ENCODE results near the gene PRLH.

PRLH gene

DNA sequence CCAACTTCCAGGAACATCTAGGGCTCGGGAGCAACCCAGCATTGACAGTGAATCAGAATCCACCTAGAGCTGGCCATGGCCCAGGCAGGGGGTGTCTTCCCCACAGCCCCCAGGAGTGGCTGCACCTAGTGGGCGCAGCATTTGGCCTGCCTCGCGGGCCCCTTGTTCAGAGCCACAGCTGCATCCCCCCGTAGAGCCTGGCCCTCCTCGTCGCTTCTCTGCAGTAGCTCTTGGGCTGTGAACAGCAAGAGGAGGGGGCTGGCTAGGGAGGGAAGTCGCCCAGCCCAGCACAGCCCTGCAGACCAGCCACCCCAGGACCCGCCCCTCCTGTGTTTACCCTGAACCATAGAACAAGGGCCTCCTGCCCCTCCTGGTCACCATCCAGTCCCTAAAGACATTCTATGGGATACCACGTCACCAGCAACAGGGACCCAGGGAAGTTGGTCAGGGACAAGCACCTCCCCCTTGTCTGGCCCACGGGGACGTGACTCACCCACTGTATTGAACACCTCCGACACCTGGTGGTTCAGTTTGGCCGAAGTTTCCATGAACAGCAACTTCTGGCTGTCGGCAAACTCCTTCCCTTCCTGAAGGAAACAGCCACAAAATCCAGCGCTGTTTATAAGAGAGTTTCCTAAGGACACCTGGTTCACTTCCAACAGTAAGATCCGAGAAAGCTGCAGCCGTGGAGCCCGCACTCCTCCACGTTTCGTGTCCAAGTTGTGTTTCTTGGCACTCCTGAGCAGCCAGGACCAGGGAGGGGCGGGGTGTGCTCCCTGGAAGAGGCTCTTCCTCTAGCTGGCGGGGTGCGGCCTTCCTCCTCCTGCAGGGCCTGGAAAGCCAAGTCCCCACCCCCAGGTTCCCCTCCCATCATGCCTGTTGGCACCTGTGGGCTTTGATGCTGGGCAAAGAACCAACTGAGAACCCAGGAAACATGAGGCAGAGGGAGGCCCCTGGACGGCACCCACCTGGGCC is 8.8 kb downstream of the PRLH start:
- no peak overlapping the region for H3K4me3 Mint-ChIP-seq
- peaks cover 8% of the 10 kb centered on the region for H3K4me1 Mint-ChIP-seq (ENCODE audit: low read depth)
- peaks cover 6% of the 10 kb centered on the region for H3K27me3 Mint-ChIP-seq
- no peaks in the 10 kb centered on the region for H3K36me3 Mint-ChIP-seq (ENCODE audit: low read depth)
- no peak overlapping the region for H3K27ac Mint-ChIP-seq
- intact Hi-C loops (cut with micrococcal nuclease), result loop anchor here (10.0 kb wide), 1 partner anchor 150 kb away; no protein-coding TSS in a partner anchor
- no peaks in the 10 kb centered on the region for H3K9me3 Mint-ChIP-seq

DNA sequence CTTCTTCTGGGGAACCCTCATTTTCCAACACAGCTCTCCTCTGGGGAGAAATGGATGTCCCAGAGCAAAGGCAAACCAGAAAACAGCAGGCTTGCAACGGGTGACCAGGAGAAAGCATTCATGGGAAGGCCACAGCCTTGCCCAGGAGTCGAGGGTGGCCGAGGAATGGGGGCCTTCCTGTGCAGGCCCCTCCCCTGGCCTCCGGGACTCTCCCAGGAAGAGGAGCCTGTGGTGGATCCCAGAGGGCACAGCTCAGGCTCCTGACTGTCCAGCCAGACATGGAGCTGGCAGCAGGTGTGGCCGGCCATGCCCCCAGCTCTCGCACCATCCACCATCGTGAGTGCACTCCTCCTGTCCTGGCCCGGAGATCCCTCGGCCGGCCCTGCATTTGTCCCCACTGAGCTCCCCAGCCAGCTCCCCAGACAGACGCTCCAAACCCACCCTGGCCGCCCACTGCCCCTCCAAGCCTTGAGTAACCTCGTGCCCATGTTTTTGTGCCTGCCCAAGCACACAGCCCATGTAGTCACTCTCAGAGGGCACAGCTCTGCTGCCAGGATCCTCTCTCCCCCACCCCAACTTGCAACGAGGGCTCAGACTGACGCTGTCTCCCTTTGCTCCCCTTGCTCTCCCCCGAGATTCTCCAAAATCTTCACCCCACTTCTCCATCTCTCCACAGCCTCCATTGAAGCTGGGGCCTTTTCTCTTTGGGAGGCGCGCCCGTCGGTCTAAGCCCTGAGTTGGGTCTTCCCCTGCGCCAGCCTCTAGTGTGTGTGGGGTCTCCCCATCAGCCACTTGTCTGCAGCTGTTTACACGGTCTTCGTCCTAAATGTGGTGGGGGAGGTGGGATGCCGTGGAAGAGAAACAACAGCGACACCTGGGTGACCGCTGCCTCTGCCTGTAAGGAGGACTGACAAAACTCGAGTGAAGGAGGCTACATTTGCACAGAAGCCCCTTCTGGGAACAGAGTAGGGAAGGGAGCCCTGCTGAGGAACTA is 9.8 kb downstream of the PRLH start:
- no peak overlapping the region for H3K4me3 Mint-ChIP-seq
- peaks cover 8% of the 10 kb centered on the region for H3K4me1 Mint-ChIP-seq (ENCODE audit: low read depth)
- no peaks in the 10 kb centered on the region for H3K36me3 Mint-ChIP-seq (ENCODE audit: low read depth)
- intact Hi-C loops (cut with micrococcal nuclease), result loop anchor here (10.0 kb wide), 1 partner anchor 151 kb away; no protein-coding TSS in a partner anchor
- no peaks in the 10 kb centered on the region for H3K9me3 Mint-ChIP-seq
- H3K27ac Mint-ChIP-seq, result no peak overlapping the region
- H3K27me3 Mint-ChIP-seq, result peaks cover 6% of the 10 kb centered on the region

DNA sequence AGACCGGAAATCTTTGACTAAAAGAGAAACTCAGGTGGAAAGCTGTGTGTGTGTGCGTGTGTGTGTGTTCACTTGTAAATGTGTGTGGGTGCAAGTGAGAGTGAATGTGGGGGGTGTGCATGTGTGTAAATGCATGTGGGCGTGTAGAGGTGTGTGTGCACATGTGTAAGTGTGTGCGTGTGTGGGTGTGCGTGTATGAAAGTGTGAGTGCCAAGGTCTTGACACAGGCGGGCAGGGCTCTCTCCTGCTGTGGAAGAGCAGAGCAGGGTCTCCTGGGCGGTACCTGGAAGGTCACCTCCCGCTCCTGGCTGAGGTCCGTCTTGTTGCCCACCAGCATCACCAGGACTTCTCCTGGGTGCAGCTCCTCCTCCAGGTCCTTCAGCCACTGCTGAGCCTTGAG is 10.6 kb downstream of the PRLH start:
- intact Hi-C loops (cut with micrococcal nuclease), result loop anchor here (10.0 kb wide), 1 partner anchor 152 kb away; no protein-coding TSS in a partner anchor

DNA sequence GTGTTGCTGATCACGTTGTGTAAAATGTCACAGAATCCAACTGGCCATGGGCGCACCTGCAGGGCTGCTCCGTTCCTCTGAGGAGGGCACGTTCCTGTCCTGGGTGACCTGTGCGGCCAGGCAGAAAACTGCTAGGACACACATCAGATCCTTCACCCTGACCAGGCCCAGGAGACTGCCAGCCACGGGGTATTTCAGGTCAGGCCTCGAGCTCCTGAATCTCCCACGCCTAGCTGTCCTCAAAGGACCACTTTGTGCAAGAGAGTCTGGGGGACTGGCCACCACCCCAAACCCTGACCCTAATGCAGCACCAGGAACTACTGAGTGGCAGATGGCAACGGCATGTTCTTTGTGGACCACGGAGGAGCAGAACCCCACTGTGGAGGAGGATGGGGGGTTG is 11.1 kb downstream of the PRLH start:
- no peaks in the 10 kb centered on the region for H3K4me1 Mint-ChIP-seq (ENCODE audit: low read depth)
- no peaks in the 10 kb centered on the region for H3K36me3 Mint-ChIP-seq (ENCODE audit: low read depth)
- H3K27me3 Mint-ChIP-seq, result peaks cover 6% of the 10 kb centered on the region
- no peak overlapping the region for H3K27ac Mint-ChIP-seq
- no peak overlapping the region for H3K4me3 Mint-ChIP-seq
- no peaks in the 10 kb centered on the region for H3K9me3 Mint-ChIP-seq
- intact Hi-C loops (cut with micrococcal nuclease), result loop anchor here (10.0 kb wide), 1 partner anchor 153 kb away; no protein-coding TSS in a partner anchor

More for the DNA sequence above, 10.6 kb downstream of the PRLH start:
- Mint-ChIP-seq H3K4me3 (no peak overlapping the region), H3K36me3 (ENCODE audit: low read depth) (no peaks in the 10 kb centered on the region), H3K27me3 (peaks cover 4% of the 10 kb centered on the region), H3K4me1 (ENCODE audit: low read depth) (peaks cover 3% of the 10 kb centered on the region), H3K27ac (no peak overlapping the region), H3K9me3 (no peaks in the 10 kb centered on the region)

DNA sequence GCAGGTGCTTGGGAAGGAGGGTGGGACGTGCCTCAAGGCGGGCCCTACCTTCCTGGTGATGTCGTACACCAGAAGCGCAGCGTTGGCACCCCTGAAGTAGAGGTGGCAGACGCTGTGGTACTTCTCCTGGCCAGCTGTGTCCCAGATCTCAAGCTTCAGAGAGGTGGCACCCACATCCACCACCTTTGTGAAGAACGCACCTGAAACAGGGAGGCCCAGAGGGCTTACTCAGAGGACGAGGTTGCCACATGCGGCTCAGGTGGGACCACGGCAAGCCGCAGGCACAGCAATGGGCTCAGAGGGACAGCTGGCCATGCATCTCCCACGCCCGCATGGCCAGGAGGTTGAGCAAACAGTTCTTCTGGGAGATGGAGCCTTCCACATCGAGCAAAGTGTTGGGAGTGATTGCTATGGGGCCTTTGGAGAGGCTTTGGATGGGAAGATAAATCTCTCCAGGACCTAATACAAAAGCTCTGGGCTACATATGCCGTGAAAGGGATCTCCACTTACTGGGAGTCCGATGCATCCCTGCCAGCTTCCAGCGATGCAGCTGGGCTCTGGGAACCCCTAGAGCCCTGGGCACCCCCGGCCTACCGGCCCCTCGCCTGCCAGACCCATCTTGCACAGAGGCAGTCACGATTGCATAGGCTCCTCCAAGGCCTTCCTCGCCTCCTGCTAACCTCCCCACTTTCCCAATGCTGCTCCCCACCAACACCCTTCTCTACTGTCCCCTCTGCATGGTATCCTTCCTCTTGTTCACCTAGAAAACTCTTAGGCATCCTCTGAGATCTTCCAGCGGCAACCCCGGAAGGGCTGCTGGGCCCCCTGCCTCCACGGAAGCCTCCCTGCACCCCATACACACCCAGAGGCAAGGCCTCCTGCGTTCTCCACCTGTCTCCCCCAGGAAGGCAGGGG is 11.8 kb downstream of the PRLH start:
- Mint-ChIP-seq H3K4me1 (ENCODE audit: low read depth) (no peaks in the 10 kb centered on the region), H3K27me3 (peaks cover 6% of the 10 kb centered on the region), H3K9me3 (no peaks in the 10 kb centered on the region), H3K4me3 (no peak overlapping the region), H3K36me3 (ENCODE audit: low read depth) (no peaks in the 10 kb centered on the region), H3K27ac (no peak overlapping the region)
- intact Hi-C loops (cut with micrococcal nuclease), result loop anchor here (10.0 kb wide), 1 partner anchor 153 kb away; no protein-coding TSS in a partner anchor

DNA sequence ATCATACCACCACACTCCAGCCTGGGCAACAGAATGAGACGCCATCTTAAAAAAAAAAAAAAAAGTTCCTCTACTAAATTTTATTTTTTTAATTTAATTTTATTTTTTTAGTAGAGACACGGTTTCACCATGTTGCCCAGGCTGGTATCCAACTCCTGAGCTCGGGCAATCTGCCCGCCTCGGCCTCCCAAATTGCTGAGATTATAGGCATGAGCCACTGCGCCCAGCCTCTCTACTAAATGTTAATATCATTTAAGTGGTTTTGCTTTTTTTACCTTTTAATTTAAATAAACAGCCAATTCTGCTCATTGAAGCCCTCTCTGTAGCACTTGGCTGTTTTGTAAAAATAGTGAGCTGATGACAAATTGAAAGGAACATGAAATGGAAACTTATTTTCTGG is 15.0 kb downstream of the PRLH start:
- intact Hi-C loops (cut with micrococcal nuclease), result no loop called here
- H3K27me3 Mint-ChIP-seq, result peaks cover 6% of the 10 kb centered on the region
- H3K27ac Mint-ChIP-seq, result no peak overlapping the region
- H3K4me3 Mint-ChIP-seq, result no peak overlapping the region
- H3K4me1 Mint-ChIP-seq (ENCODE audit: low read depth), result no peaks in the 10 kb centered on the region
- H3K9me3 Mint-ChIP-seq, result no peaks in the 10 kb centered on the region
- no peaks in the 10 kb centered on the region for H3K36me3 Mint-ChIP-seq (ENCODE audit: low read depth)

DNA sequence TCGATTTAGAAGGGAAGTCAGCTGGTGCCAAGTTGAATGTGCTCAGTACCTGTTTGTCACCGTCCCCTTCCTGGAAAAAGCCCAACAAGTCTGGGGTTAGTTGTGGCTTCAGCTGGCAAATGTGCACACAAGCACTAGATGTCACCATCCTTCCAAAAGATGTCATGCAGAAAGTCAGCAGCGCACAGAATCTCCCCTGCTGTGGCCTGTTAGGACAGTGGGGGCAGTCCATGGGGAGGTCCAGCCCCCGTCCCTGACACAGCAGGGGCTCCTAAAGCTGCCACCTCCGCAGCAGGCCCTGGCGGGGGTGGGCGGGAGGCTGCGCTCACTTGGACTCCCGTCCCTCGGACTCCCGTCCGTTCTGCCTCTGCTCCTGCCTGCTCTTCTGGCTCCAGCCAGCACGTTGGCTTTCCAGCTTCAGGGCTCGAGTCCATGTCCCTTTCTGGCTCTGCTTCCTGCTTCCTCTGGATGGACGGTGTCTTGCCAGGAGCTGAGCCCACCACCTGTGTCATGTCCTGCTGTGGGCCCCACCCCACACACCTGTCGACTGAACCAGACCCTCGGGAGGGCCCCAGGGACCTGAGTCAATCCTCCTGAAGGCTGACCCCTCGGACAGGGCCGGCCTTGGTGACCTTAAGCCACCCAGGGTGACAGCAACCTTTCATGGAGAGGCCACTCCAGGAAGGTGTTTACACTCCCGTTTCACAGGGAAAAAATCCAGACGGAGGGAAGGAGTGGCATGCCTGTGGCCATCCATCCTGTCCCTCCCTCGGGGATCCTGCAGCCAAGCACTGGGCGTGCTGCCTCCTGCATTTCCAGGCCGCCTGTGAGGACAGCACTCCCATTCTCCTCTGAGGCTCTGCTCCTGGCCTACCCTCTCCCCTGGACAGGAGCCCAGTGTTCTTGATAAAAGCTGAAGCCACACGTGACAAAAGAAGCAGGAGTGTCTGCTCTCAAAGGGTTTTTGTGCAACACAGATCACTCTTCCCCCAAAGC is 15.7 kb downstream of the PRLH start:
- H3K9me3 Mint-ChIP-seq, result no peaks in the 10 kb centered on the region
- intact Hi-C loops (cut with micrococcal nuclease), result no loop called here
- no peak overlapping the region for H3K4me3 Mint-ChIP-seq
- H3K27me3 Mint-ChIP-seq, result peaks cover 5% of the 10 kb centered on the region
- H3K4me1 Mint-ChIP-seq (ENCODE audit: low read depth), result no peaks in the 10 kb centered on the region
- no peak overlapping the region for H3K27ac Mint-ChIP-seq
- no peaks in the 10 kb centered on the region for H3K36me3 Mint-ChIP-seq (ENCODE audit: low read depth)

DNA sequence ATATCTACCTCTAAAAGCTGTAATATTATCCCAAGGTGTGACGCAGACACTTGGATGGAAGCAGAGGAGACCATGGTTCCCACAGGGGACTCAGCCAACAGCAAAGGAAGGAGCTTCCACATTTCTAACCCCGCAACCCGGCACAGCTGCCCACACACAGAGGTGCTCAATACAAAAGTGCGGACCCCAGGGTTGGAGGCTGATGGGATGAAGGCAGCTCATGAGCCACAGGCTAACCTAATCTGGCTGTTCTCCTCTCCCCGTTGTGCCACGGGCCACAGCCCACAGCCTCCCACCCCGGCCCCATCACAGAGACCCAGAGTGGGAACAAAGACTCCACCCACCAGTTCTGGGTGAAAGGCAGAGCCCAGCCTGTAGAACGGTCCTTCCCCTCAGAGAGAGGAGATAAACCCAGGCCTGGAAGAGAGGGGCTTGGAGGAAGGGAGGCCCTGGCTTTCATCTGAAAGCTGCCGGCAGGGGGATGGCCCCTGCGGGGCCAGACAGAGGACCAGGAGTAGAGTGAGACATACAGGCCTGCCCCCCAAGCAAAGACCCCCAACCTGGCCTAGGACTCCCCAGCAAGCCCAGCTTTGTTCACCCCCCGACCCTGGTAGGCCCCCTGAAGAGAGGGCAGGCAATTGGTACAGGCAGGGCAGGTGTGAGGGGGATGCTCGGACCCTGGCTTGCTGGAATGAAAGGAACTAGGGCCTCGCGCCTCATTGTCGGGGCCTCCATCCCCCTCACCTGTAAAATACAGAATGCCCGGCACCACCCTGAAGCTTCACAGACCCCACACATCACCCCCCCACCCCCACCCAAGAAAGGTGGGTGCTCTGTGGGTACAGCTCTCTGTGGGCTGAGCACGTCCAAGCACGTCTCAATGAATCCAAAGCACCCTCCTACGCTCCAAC is 17.3 kb downstream of the PRLH start:
- Mint-ChIP-seq H3K27ac (no peak overlapping the region), H3K4me3 (no peak overlapping the region), H3K36me3 (ENCODE audit: low read depth) (no peaks in the 10 kb centered on the region), H3K4me1 (ENCODE audit: low read depth) (no peaks in the 10 kb centered on the region), H3K9me3 (no peaks in the 10 kb centered on the region), H3K27me3 (peaks cover 8% of the 10 kb centered on the region)
- intact Hi-C loops (cut with micrococcal nuclease), result no loop called here

DNA sequence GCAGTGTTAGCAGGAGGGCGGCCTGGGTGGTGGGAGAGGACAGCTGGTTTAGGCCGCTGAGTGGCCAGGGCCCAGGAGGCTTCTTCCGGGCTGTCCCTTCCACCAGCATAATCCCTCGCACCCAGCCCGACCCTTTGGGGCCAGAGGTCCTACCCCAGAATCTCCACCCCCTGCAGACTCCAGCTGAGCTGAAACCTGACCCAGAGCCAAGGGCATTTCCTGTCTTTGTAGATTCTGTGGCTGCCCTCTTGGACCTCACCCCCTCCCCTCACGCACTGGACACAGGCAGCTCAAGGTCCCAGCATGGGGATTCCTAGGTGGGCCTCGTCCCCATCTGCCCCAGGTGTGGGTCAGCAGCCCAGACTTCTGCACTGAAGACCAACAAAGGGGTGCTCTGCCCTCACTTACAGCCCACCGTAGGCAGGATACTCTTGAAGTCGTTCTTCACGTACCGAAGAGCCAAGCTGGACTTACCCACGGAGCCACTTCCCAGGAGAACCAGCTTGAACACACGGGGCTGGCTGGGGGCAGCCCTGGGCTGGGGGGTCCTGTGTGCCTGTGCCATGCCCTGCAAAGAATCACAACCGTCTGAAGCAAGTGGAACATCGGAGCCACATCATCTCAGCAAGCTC is 19.3 kb downstream of the PRLH start:
- H3K4me1 Mint-ChIP-seq (ENCODE audit: low read depth), result peaks cover 8% of the 10 kb centered on the region
- no peak overlapping the region for H3K4me3 Mint-ChIP-seq
- no peaks in the 10 kb centered on the region for H3K9me3 Mint-ChIP-seq
- no peaks in the 10 kb centered on the region for H3K36me3 Mint-ChIP-seq (ENCODE audit: low read depth)
- H3K27ac Mint-ChIP-seq, result no peak overlapping the region
- H3K27me3 Mint-ChIP-seq, result peaks cover 11% of the 10 kb centered on the region
- intact Hi-C loops (cut with micrococcal nuclease), result no loop called here

DNA sequence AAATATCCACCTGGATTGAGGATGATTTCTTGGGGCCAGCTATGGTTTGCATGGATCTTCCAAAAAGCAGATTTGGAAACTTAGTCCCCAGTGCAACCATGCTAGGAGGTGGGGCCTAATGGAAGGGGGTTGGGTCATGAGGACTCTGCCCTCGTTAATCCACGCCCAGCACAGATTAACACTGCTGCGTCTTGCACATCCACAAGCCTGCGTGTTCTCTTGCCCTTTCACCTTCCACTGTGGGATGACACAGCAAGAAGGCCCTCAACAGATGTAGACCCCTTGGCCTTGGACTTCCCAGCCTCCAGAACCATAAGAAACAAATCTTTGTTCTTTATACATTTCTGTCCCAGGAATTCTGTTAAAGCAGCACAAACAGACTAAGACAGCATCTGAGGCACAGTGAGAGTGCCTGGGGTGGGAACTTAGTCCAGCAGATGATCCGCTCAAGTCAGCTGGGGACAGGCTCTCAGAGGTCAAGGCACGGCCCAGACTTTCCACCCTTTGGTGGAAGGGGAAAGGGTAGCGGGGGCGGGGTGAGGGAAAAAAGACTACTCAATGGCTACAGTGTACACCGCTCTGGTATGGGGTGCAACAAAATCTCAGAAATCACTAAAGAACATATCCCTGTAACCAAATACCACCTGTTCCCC is 21.8 kb downstream of the PRLH start:
- Mint-ChIP-seq H3K4me3 (no peak overlapping the region), H3K27me3 (peaks cover 8% of the 10 kb centered on the region)

More for the DNA sequence above, 21.8 kb downstream of the PRLH start:
- no peaks in the 10 kb centered on the region for H3K9me3 Mint-ChIP-seq
- peaks cover 20% of the 10 kb centered on the region for H3K4me1 Mint-ChIP-seq (ENCODE audit: low read depth)
- no peaks in the 10 kb centered on the region for H3K36me3 Mint-ChIP-seq (ENCODE audit: low read depth)
- intact Hi-C loops (cut with micrococcal nuclease), result no loop called here
- no peak overlapping the region for H3K27ac Mint-ChIP-seq

Data from dendritic cell treated with granulocyte-macrophage colony-stimulating factor and Interleukin-4, amounts not matched to agents 40 ng/mL and 50 ng/mL, for 4 days (primary cell).